Ovary (tissue), 3 donors: ENCODE measurements around the gene CGB8.

Source experiments
- CTCF ChIP-seq, 3 donors: fragments of 450-650 bp in 2 of 3; fragments of 200-600 bp in 1 of 3; IDR thresholded peaks; one replicate each; pipeline versions ENCODE4 v1.5.1 to v1.8.0; 2016 to 2022; ENCODE audit warnings: antibody characterized with exemption in 3 of 3, mild to moderate bottlenecking in 1 of 3
- EP300 ChIP-seq: sonication (generic); formaldehyde crosslinking; IDR thresholded peaks from one replicate; pipeline ENCODE4 v1.6.1; 2017; ENCODE audit warnings: antibody characterized with exemption
- donor health status: DM: no; HTN: no; CAD: no.

DNA sequence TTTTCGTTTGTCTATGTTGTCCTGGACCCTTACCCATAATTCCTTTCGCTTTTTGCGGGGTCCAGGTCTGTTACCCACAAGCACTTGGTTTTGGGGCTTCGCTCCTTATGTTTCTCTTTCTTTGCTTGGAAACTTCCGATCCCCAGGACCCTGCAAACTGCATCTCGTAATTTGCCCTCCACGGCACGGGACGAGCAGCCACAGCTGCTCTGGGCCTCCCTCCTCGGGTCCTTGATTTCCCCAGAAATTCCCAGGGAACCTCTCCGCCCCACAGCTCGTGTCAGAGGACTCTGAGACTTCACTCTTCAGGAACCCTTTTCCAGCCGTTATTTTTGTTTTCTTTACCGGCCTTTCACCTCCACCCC lies 36.9 kb upstream of the CGB8 start:
- TF ChIP-seq CTCF (IDR thresholded peaks at IDR 0.05), result no peak
- TF ChIP-seq EP300, result no peak
